ENCODE measurements around the gene MEA1.
"Not testable (repeated sequence)": the region's sequence is repeated elsewhere in the genome, so short reads cannot be mapped to it uniquely, and the experiment has no call there.

Gene MEA1

GRCh38 chr6:43016176-43016942 lies 2.6 kb upstream of the MEA1 start:
- no peak for TF ChIP-seq JUND (IDR thresholded peaks at IDR 0.05; ENCODE audit: low read depth)
- in situ Hi-C loops (cut with HindIII; ENCODE audit: low pct_unique_long_range_greater_than_20kb, low sequenced_read_pairs): no loop called here
- DNase-seq (ENCODE audit: low read depth in 1 of 2, low spot score in 1 of 2): no peak

- DNase-seq (ENCODE audit: low read depth in 1 of 2, low spot score in 1 of 2): peak; percentile 23 to 25
- no peak for TF ChIP-seq JUND (IDR thresholded peaks at IDR 0.05; ENCODE audit: low read depth)
- in situ Hi-C loops (cut with HindIII; ENCODE audit: low pct_unique_long_range_greater_than_20kb, low sequenced_read_pairs): no loop called here
These were observed 726 bp upstream of the MEA1 start for GRCh38 chr6:43014434-43014909.

GRCh38 chr6:43013097-43013842 lies 476 bp downstream of the MEA1 start:
- TF ChIP-seq JUND (IDR thresholded peaks at IDR 0.05; ENCODE audit: low read depth): no peak
- no peak for DNase-seq (ENCODE audit: low read depth in 1 of 2, low spot score in 1 of 2)
- in situ Hi-C loops (cut with HindIII; ENCODE audit: low pct_unique_long_range_greater_than_20kb, low sequenced_read_pairs): no loop called here

- DNase-seq (ENCODE audit: low read depth in 1 of 2, low spot score in 1 of 2): no peak
- in situ Hi-C loops (cut with HindIII; ENCODE audit: low pct_unique_long_range_greater_than_20kb, low sequenced_read_pairs): no loop called here
- TF ChIP-seq JUND (IDR thresholded peaks at IDR 0.05; ENCODE audit: low read depth): no peak
These were observed 1.4 kb downstream of the MEA1 start for GRCh38 chr6:43012364-43012763.

GRCh38 chr6:43011207-43011606 lies 2.5 kb downstream of the MEA1 start:
- in situ Hi-C loops (cut with HindIII; ENCODE audit: low pct_unique_long_range_greater_than_20kb, low sequenced_read_pairs): no loop called here
- DNase-seq (ENCODE audit: low read depth in 1 of 2, low spot score in 1 of 2): no peak
- TF ChIP-seq JUND (IDR thresholded peaks at IDR 0.05; ENCODE audit: low read depth): no peak

- DNase-seq (ENCODE audit: low read depth in 1 of 2, low spot score in 1 of 2): peak in 1 of 2 experiments; percentile 60
- in situ Hi-C loops (cut with HindIII; ENCODE audit: low pct_unique_long_range_greater_than_20kb, low sequenced_read_pairs): no loop called here
- TF ChIP-seq JUND (IDR thresholded peaks at IDR 0.05; ENCODE audit: low read depth): no peak
These were observed 4.6 kb downstream of the MEA1 start for GRCh38 chr6:43009124-43009523.

- TF ChIP-seq JUND (IDR thresholded peaks at IDR 0.05; ENCODE audit: low read depth): no peak
- in situ Hi-C loops (cut with HindIII; ENCODE audit: low pct_unique_long_range_greater_than_20kb, low sequenced_read_pairs): no loop called here
- DNase-seq (ENCODE audit: low read depth in 1 of 2, low spot score in 1 of 2): no peak
These were observed 6.6 kb downstream of the MEA1 start for GRCh38 chr6:43007126-43007525.

GRCh38 chr6:43006251-43006650 lies 7.5 kb downstream of the MEA1 start:
- no peak for DNase-seq (ENCODE audit: low read depth in 1 of 2, low spot score in 1 of 2)
- in situ Hi-C loops (cut with HindIII; ENCODE audit: low pct_unique_long_range_greater_than_20kb, low sequenced_read_pairs): no loop called here
- no peak for TF ChIP-seq JUND (IDR thresholded peaks at IDR 0.05; ENCODE audit: low read depth)

GRCh38 chr6:43005844-43006243 lies 7.9 kb downstream of the MEA1 start:
- no peak for DNase-seq (ENCODE audit: low read depth in 1 of 2, low spot score in 1 of 2)
- TF ChIP-seq JUND (IDR thresholded peaks at IDR 0.05; ENCODE audit: low read depth): no peak
- in situ Hi-C loops (cut with HindIII; ENCODE audit: low pct_unique_long_range_greater_than_20kb, low sequenced_read_pairs): no loop called here

- in situ Hi-C loops (cut with HindIII; ENCODE audit: low pct_unique_long_range_greater_than_20kb, low sequenced_read_pairs): no loop called here
- no peak for TF ChIP-seq JUND (IDR thresholded peaks at IDR 0.05; ENCODE audit: low read depth)
- DNase-seq (ENCODE audit: low read depth in 1 of 2, low spot score in 1 of 2): no peak
These were observed 11.9 kb downstream of the MEA1 start for GRCh38 chr6:43001843-43002242.

- in situ Hi-C loops (cut with HindIII; ENCODE audit: low pct_unique_long_range_greater_than_20kb, low sequenced_read_pairs); DNase-seq (ENCODE audit: low read depth in 1 of 2, low spot score in 1 of 2): not testable (repeated sequence)
These were observed 15.5 kb downstream of the MEA1 start for GRCh38 chr6:42998205-42998604.

GRCh38 chr6:42996513-42996912 lies 17.2 kb downstream of the MEA1 start:
- DNase-seq (ENCODE audit: low read depth in 1 of 2, low spot score in 1 of 2): no peak
- in situ Hi-C loops (cut with HindIII; ENCODE audit: low pct_unique_long_range_greater_than_20kb, low sequenced_read_pairs): no loop called here
- no peak for TF ChIP-seq JUND (IDR thresholded peaks at IDR 0.05; ENCODE audit: low read depth)

- DNase-seq (ENCODE audit: low read depth in 1 of 2, low spot score in 1 of 2): no peak
- in situ Hi-C loops (cut with HindIII; ENCODE audit: low pct_unique_long_range_greater_than_20kb, low sequenced_read_pairs): no loop called here
These were observed 20.3 kb downstream of the MEA1 start for GRCh38 chr6:42993445-42993844.

More at GRCh38 chr6:42993445-42993844, 20.3 kb downstream of the MEA1 start:
- no peak for TF ChIP-seq JUND (IDR thresholded peaks at IDR 0.05; ENCODE audit: low read depth)
